Stimulated activated CD8-positive, alpha-beta memory T cell treated with anti-CD3 and anti-CD28 coated beads, Interleukin-7, amount 100 ng/mL, for 4 hours (primary cell): Measurements from ENCODE around the gene KCNAB2.
"Not testable (repeated sequence)": the region's sequence is repeated elsewhere in the genome, so short reads cannot be mapped to it uniquely, and the experiment has no call there.

Experiments used
- DNase-seq, 2 donors: peaks; one replicate each; pipeline ENCODE4 v3.0.0-alpha.2; 2020; ENCODE audit warnings: low read depth in 2 of 2

Gene KCNAB2

GRCh38 chr1:6054596-6054995 lies 8.9 kb downstream of the KCNAB2 start:
- DNase-seq, result no peak

- DNase-seq, result no peak
These were observed 10.9 kb downstream of the KCNAB2 start for GRCh38 chr1:6056572-6056948.

GRCh38 chr1:6057170-6057845 lies 11.6 kb downstream of the KCNAB2 start:
- DNase-seq, result no peak

- no peak for DNase-seq
These were observed 14.2 kb downstream of the KCNAB2 start for GRCh38 chr1:6059866-6060265.

- no peak for DNase-seq
These were observed 17.0 kb downstream of the KCNAB2 start for GRCh38 chr1:6062670-6063069.

GRCh38 chr1:6063532-6064053 lies 17.9 kb downstream of the KCNAB2 start:
- DNase-seq, result not testable (repeated sequence)

GRCh38 chr1:6065093-6065858 lies 19.6 kb downstream of the KCNAB2 start:
- no peak for DNase-seq

GRCh38 chr1:6066680-6067079 lies 21.0 kb downstream of the KCNAB2 start:
- DNase-seq, result no peak

GRCh38 chr1:6068073-6068472 lies 22.4 kb downstream of the KCNAB2 start:
- DNase-seq, result no peak

GRCh38 chr1:6068932-6069331 lies 23.2 kb downstream of the KCNAB2 start:
- no peak for DNase-seq

GRCh38 chr1:6069573-6069972 lies 23.9 kb downstream of the KCNAB2 start:
- no peak for DNase-seq

GRCh38 chr1:6070450-6070974 lies 24.8 kb downstream of the KCNAB2 start:
- DNase-seq, result no peak

- no peak for DNase-seq
These were observed 25.5 kb downstream of the KCNAB2 start for GRCh38 chr1:6071219-6071618.

GRCh38 chr1:6072774-6073479 lies 27.2 kb downstream of the KCNAB2 start:
- DNase-seq, result no peak

GRCh38 chr1:6073480-6074053 lies 27.9 kb downstream of the KCNAB2 start:
- DNase-seq, result no peak

- no peak for DNase-seq
These were observed 28.7 kb downstream of the KCNAB2 start for GRCh38 chr1:6074192-6074901.

GRCh38 chr1:6075748-6076147 lies 30.1 kb downstream of the KCNAB2 start:
- DNase-seq, result no peak

- DNase-seq, result not testable (repeated sequence)
These were observed 31.4 kb downstream of the KCNAB2 start for GRCh38 chr1:6077061-6077460.

- no peak for DNase-seq
These were observed 31.8 kb downstream of the KCNAB2 start for GRCh38 chr1:6077506-6077905.

- no peak for DNase-seq
These were observed 32.2 kb downstream of the KCNAB2 start for GRCh38 chr1:6077919-6078318.

- DNase-seq, result no peak
These were observed 34.8 kb downstream of the KCNAB2 start for GRCh38 chr1:6080469-6080868.
